GM18519 (cell line): Measurements from ENCODE around the gene SLC25A1.
"Not testable (repeated sequence)": the region's sequence is repeated elsewhere in the genome, so short reads cannot be mapped to it uniquely, and the experiment has no call there.

Experiments
- ATAC-seq: cut with Tn5 transposase; IDR thresholded peaks from one replicate; pipeline ENCODE4 v1.9.1; 2021; ENCODE audit warnings: mild to moderate bottlenecking, moderate library complexity; ENCODE audit not compliant: unreplicated experiment, low FRiP score

Gene SLC25A1

DNA sequence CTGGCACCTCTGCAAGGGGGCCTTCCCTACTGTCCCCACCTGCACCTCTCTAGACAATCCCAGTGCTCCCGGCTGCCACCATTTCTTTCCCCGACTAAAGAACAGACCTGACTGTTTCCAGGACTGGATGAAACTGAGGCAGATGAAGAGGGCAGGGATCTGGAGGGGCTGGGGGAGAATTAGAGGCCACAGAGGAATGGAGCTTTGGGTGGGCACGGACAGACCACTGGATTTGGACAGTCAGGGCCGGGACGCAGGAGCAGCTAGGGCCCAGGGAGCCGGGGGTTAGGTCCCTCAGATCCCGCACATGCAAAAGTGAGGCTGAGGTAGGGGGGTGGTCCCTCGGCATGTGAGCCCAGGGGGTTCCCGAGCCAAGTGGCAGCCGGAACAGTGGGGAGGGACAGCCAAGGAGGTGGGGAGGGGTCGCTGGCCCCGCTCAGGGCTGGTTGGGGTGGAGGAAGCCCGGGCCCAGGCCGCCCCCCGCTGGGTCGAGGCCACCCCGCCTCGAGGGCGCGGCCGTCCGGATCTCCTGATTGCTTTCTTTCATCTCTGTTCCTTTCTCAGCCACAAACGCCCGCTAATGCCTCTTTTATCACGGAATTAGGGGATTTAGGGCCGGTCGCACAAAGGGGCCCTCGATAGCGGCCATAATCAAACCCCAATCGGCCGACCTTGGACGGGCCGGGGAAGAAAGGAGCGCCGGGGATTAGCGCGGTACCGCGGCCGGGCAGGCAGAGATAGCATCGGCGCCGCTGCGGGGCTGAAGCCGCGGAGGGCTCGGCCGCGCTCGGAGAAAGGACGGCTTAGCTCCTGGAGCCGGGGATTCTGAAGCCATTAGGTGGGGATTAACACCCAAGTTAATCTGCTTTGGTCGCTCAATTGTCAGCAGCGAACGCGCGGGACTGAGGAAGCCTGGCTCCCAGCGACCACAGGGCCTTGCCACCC is 9.3 kb downstream of the SLC25A1 start:
- no peak for ATAC-seq

DNA sequence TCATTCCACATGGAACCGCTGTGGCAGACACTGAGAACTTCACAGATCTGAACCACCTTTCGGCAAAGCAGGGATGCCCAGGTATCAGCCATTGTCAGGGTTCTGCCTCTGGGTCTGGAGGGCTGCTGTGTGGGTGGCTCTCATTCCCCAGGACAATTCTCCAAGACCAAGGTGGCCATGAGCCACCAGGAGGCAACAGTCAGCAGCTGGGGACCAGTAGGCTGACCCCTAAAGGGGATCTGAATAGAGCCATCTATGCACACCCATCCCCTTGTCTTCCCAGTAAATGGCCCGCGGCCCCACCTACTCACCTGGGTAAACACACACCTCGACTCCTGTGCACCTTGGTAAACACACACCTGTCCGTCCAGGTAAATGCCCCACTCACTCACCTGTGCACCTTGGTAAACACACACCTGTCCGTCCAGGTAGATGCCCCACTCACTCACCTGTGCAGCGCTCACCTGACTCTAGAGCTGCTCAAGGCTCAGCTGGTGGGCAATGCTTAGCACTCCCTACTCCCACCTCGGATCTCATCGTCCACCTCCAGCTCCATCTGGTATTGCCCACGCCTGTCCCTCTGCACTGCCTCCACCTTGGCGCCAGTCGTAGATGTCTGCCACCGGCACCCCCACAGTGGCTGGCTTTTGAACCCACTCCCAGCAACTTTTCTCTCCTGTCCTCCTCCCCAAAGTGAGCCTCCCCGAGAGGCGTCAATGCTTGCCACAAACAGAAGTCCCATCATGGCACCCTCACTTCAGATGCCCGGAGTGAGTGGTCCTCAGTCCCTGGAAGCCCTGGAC is 10.2 kb downstream of the SLC25A1 start:
- no peak for ATAC-seq

GRCh38 chr22:19167106-19167869 is 11.2 kb downstream of the SLC25A1 start:
- no peak for ATAC-seq

DNA sequence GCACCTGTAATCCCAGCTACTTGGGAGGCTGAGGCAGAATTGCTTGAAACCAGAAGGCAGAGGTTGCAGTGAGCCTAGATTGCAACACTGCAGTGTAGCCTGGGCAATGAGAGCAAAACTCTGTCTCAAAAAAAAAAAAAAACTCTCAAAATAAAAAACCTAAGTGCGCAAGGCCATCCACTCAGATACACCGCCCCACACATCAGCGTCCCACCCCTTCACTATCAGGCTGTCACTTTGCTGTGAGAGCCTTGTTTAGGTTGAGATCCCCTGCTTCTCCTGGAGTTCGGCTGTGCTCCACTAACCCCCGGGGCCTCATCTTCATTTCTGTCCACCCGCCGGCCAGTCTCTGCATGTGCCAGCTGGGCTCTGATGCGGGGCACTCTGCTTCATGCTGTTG is 12.1 kb downstream of the SLC25A1 start:
- no peak for ATAC-seq

- ATAC-seq, result no peak
Measured at GRCh38 chr22:19164425-19164824, 14.1 kb downstream of the SLC25A1 start.

DNA sequence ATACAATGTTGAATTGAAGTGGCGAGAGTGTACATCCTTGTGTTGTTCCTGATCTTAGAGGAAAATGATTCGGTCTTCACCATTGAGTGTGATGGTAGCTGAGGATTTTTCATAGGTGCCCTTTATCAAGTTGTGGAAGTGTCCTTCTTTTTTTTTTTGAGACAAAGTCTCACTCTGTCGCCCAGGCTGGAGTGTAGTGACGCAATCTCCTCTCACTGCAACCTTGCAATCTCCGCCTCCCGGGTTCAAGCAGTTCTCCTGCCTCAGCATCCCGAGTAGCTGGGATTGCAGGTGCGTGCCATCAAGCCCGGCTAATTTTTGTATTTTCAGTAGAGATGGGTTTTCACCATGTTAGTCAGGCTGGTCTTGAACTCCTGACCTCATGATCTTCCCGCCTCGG is 19.9 kb downstream of the SLC25A1 start:
- ATAC-seq, result not testable (repeated sequence)

DNA sequence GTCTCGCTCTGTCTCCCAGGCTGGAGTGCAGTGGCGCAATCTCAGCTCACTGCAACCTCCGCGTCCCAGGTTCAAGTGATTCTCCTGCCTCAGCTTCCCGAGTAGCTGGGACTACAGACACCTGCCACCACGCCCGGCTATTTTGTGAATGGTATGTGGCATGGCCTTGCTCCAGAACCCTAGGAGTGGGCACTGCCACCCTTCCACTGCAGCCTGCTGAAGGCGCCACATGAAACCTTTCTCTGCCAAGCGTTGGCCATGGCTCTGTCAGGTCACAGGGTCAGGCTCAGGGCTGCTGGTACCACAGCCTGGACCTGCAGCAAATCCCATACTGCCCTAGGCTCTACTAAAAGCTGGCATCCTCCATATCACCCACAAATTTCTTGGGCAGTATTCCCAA is 22.4 kb downstream of the SLC25A1 start:
- not testable (repeated sequence) for ATAC-seq

DNA sequence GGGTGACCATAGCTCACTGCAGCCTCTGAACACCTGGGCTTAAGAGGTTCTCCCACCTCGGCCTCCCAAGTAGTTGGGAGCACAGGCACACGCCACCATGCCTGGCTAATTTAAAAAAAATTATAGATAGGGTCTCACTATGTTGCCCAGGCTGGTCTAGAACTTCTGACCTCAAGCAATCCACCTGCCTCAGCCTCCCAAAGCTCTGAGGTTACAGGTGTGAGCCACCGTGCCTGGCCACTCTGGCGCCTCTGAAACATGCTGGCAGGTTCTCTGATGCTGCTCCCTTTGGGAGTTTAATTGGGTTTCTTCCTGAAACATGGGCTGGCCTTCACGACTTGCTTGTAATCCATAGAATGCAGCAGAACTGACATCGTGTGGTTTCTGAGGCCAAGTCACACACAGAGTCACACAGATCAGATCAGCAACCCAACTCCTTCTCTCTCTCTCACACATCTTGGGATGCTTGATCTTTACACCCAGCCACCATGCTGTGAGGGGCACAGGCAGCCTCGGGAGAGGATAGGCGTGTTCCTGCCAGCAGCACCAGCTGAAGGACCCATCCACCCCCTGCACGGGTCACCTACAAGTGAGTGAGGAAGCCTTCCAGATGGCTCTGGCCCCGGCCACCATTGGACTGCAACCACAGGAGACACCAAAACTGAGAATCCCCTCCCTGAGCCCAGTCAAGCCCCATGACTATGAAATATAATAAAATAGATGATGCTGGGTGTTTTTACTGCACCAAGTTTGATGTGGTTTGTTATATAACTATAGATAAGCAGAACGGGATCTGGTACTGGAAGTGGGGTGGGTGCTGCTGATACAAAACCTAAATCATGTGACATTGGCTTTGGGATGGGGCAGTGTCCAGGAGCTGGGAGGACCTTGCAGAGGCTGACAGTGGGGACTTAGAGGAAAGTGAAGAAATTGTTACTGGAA is 25.3 kb downstream of the SLC25A1 start:
- ATAC-seq, result no peak

GRCh38 chr22:19151329-19152191 is 27.0 kb downstream of the SLC25A1 start:
- ATAC-seq, result no peak

- no peak for ATAC-seq
Measured at GRCh38 chr22:19150482-19151328, 27.8 kb downstream of the SLC25A1 start.

DNA sequence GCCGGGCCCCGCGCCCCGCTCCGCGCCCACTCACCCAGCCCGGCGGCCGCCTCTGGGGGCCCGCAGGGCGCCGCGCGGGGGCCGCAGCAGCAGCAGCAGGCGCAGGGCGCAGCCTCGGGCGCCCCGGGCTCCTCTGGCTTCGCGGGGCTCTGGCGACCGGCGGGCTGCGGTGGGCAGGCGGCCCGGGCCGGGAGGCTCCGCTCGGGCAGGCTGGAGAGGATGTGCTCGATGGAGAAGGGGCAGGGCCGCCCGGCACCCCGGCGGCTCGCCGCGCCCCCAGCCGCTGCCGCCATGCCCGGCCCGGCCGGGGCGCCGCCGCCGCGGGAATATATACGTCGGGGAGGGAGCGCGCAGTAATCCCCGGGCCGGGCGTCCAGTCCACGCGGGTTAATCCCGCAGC is 28.5 kb downstream of the SLC25A1 start, which contains the start of gene GSC2:
TSS of gene GSC2 (minus strand) at position 302 of the 400 bp plus-strand sequence. CDS start at position 293, 9 bp downstream.
- no peak for ATAC-seq

DNA sequence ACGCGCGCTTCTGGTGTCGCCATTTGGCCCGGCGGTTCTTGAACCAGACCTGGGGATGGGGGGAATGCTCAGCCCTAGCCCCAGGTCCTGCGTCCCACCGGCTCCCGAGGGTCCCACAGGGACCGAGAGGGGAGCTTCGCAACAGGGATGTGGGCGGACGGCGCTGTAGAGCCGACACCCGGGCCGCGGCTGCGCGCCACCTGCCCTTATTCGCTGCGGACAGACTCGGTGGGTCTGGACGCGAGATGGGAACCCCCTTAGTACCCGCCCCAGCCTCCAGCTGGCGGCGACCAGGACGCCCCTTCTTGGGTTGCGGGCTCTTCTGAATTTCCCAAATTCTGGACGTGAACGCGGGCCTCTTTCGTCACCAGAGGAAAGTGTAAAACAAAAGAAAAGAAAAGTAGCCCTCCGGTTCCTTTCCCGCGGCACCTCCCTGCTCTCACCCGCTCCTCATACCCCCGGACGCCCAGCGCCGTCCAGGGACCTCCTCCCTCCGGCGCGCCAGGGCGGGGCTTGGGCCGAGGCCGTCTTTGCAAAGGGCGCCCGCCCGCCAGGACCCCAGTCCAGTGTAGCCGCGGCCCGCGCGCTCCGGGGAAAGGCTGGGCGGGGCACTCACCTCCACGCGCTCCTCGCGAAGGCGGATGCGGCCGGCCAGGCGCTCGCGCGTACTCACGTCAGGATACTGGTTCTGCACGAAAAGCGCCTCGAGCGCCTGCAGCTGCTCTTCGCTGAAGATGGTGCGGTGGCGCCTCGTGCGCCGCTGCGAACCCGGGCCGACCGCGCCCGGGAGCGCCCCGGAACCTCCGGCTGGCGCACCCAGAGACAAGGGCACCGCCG is 29.3 kb downstream of the SLC25A1 start:
- no peak for ATAC-seq

- ATAC-seq, result no peak
Measured at GRCh38 chr22:19148417-19149046, 30.0 kb downstream of the SLC25A1 start.

GRCh38 chr22:19147195-19147780 is 31.2 kb downstream of the SLC25A1 start:
- no peak for ATAC-seq

DNA sequence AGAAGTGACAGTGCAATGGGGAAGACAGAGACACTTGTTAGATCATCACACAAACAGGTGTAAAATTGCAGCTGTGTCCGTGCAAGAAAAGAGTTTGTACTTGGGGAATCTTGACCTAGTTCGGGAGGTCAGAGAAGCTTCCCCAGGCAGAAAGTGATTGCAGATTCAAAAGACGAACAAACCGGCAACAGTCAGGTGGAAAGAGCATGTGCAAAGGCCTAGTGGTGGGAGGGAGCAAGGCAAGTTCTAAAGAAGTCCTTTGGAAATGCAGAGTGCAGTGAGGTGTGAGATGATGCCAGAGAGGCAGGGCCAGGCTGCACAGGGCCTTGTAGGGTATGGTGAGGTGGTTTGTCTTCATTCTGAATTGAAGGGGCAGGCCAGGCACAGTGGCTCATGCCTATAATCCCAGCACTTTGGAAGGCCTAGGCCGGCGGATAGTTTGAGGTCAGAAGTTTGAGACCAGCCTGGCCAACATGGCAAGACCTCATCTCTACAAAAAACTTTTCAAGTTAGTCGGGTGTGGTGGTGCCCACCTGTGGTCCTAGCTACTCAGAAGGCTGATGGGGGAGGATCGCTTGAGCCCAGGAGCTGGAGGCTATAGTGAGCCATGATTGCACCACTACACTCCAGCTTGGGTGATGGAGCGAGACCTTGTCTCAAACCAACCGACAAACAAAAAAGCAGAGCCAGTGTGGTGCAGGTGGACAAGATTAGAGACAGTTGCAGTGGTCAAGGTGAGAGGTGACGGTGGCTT is 32.1 kb downstream of the SLC25A1 start:
- ATAC-seq, result no peak
